GM10248 (cell line): Measurements from ENCODE around the gene NT5M.

Source experiments
- CTCF ChIA-PET: fragments of 300-600 bp; sonication (Branson Sonifier 250); formaldehyde crosslinking; extraction: SDS; loops from one replicate; lab custom pipeline; 2021; ENCODE audit warnings: antibody characterized with exemption; lab: Yijun Ruan, JAX
- POLR2A ChIA-PET: fragments of 350-650 bp; sonication (Branson Sonifier 250); formaldehyde crosslinking; extraction: SDS; loops from one replicate; lab custom pipeline; 2020; ENCODE audit warnings: antibody characterized with exemption; lab: Yijun Ruan, JAX
- DNase-seq: peaks from one replicate; pipeline ENCODE4 v3.0.0; 2012; ENCODE audit errors: extremely low spot score
- TF ChIP-seq, protein P1 (sequence below): IDR thresholded peaks from 2 replicates; pipeline ENCODE4 v1.5.1; 2012; ENCODE audit warnings: mild to moderate bottlenecking, low read depth; ENCODE audit errors: extremely low read depth, missing control alignments, control extremely low read depth

Gene NT5M

DNA sequence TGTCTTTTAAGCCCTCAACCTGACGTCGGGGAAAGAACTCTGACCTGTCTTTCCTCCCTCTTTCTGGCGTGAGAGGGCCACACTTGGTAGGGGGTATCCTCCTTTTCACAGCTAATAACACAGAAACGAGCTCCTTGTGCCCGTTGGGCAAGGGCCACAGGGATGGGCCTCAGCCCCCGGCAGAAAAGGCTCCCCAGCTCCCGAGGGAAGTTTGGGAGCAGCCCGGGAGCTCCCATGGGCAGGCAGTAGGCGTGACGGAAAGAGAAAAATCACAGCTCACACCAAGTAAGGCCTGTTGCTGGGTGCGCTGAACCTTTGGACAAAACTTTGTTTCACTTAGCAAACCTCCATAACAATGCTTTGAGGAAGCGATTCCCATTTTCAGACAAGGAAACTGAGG is 90.8 kb downstream of the NT5M start:
- DNase-seq: no peak
- POLR2A ChIA-PET: no interaction called here
- TF ChIP-seq, protein P1, sequence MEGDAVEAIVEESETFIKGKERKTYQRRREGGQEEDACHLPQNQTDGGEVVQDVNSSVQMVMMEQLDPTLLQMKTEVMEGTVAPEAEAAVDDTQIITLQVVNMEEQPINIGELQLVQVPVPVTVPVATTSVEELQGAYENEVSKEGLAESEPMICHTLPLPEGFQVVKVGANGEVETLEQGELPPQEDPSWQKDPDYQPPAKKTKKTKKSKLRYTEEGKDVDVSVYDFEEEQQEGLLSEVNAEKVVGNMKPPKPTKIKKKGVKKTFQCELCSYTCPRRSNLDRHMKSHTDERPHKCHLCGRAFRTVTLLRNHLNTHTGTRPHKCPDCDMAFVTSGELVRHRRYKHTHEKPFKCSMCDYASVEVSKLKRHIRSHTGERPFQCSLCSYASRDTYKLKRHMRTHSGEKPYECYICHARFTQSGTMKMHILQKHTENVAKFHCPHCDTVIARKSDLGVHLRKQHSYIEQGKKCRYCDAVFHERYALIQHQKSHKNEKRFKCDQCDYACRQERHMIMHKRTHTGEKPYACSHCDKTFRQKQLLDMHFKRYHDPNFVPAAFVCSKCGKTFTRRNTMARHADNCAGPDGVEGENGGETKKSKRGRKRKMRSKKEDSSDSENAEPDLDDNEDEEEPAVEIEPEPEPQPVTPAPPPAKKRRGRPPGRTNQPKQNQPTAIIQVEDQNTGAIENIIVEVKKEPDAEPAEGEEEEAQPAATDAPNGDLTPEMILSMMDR: no peak
- CTCF ChIA-PET: interaction anchor here (1.5 to 1.8 kb wide), 2 partner anchors 220 to 247 kb away, joined by 3 read pairs; no protein-coding TSS in a partner anchor

- ChIA-PET POLR2A (no interaction called here), CTCF (interaction anchor here (1.5 to 1.8 kb wide), 2 partner anchors 220 to 246 kb away, joined by 3 read pairs; no protein-coding TSS in a partner anchor)
- TF ChIP-seq, protein P1: no peak
- DNase-seq: no peak
Measured at GRCh38 chr17:17394494-17394893, 91.3 kb downstream of the NT5M start.

GRCh38 chr17:17395246-17395802 is 92.2 kb downstream of the NT5M start:
- CTCF ChIA-PET: interaction anchor here (1.5 kb wide), 1 partner anchor 101 kb away, joined by 5 read pairs; the partner anchor contains the start of gene RASD1
- POLR2A ChIA-PET: no interaction called here

GRCh38 chr17:17395885-17396284 is 92.7 kb downstream of the NT5M start:
- ChIA-PET POLR2A (no interaction called here), CTCF (interaction anchor here (1.5 to 1.6 kb wide), 2 partner anchors 101 to 218 kb away, joined by 3 to 5 read pairs; partner anchors contain the start of gene RASD1)
- no peak for DNase-seq
- TF ChIP-seq, protein P1: no peak

More at GRCh38 chr17:17395246-17395802, 92.2 kb downstream of the NT5M start:
- TF ChIP-seq, protein P1: no peak
- no peak for DNase-seq
